SK-N-SH (cell line): ENCODE data around the gene CDC34. TPM values are rescaled to one million over a fixed set of nuclear protein-coding genes. Genes with fewer than 3 reads are reported as not detected.

ENCODE experiments used
- CTCF ChIA-PET: fragments of 300-600, 350-600 bp; formaldehyde crosslinking; extraction: SDS; loops from one replicate; lab custom pipeline; 2021; lab: Yijun Ruan, JAX
- POLR2A ChIA-PET: fragments of 350-600 bp; sonication (Branson Sonifier 250); formaldehyde crosslinking; extraction: SDS; loops from one replicate; lab custom pipeline; 2020; ENCODE audit warnings: antibody characterized with exemption, inconsistent platforms; lab: Yijun Ruan, JAX
- DNase-seq: peaks from one replicate; pipeline ENCODE4 v3.0.0; 2012
- H2AFZ ChIP-seq: fragments of 200-600 bp; sonication (generic); 2 replicates; pipeline ENCODE4 v1.8.1; 2016; ENCODE audit warnings: antibody characterized with exemption, mild to moderate bottlenecking, low read depth
- H3F3A ChIP-seq: fragments of 200-600 bp; sonication (generic); replicated peaks from 2 replicates; pipeline ENCODE3; 2016; ENCODE audit warnings: antibody characterized with exemption, mild to moderate bottlenecking; ENCODE audit not compliant: insufficient read depth
- H3K27ac ChIP-seq, 2 experiments: fragments of 200-500 bp in 1 of 2; fragments of 200-600 bp in 1 of 2; sonication (Bioruptor generic) in 1 of 2; sonication (generic), shearing (Covaris generic) in 1 of 2; 2 replicates each; pipeline versions ENCODE4 v1.5.1 to v1.6.1; 2014 to 2016; ENCODE audit warnings: low read depth in 2 of 2, inconsistent platforms in 1 of 2, low read length in 1 of 2, mild to moderate bottlenecking in 1 of 2, mixed read lengths in 1 of 2
- H3K27me3 ChIP-seq: fragments of 200-600 bp; sonication (generic), shearing (Covaris generic); 2 replicates; pipeline ENCODE4 v1.6.1; 2016; ENCODE audit warnings: mixed run types; ENCODE audit not compliant: insufficient read depth
- H3K36me3 ChIP-seq, 2 experiments: fragments of 200-500 bp in 1 of 2; fragments of 200-600 bp in 1 of 2; sonication (Bioruptor generic) in 1 of 2; sonication (generic) in 1 of 2; replicated peaks in 1 of 2; 2 replicates each; pipeline versions ENCODE3 to v1.5.1; 2014 to 2016; ENCODE audit warnings: low read length in 1 of 2, mild to moderate bottlenecking in 1 of 2; ENCODE audit not compliant: insufficient read depth in 2 of 2, control insufficient read depth in 1 of 2
- H3K4me1 ChIP-seq, 2 experiments: fragments of 200-500 bp in 1 of 2; fragments of 200-600 bp in 1 of 2; sonication (Bioruptor generic) in 1 of 2; sonication (generic), shearing (Covaris generic) in 1 of 2; 2 replicates each; pipeline versions ENCODE4 v1.5.1 to v1.6.1; 2014 to 2016; ENCODE audit warnings: low read depth in 1 of 2, low read length in 1 of 2, mixed run types in 1 of 2; ENCODE audit not compliant: insufficient read depth in 2 of 2, control insufficient read depth in 1 of 2
- H3K4me2 ChIP-seq: fragments of 200-600 bp; sonication (generic), shearing (Covaris generic); 2 replicates; pipeline ENCODE4 v1.6.1; 2017; ENCODE audit warnings: mixed run types
- H3K4me3 ChIP-seq, 2 experiments: fragments of 200-500 bp in 1 of 2; fragments of 200-600 bp in 1 of 2; sonication (Bioruptor generic) in 1 of 2; sonication (generic), shearing (Covaris generic) in 1 of 2; 2 replicates each; pipeline versions ENCODE4 v1.5.1 to v1.8.1; 2014 to 2016; ENCODE audit warnings: low read depth in 2 of 2, inconsistent platforms in 1 of 2, low read length in 1 of 2, mild to moderate bottlenecking in 1 of 2, mixed read lengths in 1 of 2, moderate library complexity in 1 of 2
- H3K79me2 ChIP-seq: fragments of 200-600 bp; sonication (generic); 2 replicates; pipeline ENCODE4 v1.8.1; 2017; ENCODE audit warnings: mild to moderate bottlenecking; ENCODE audit not compliant: insufficient read depth
- H3K9ac ChIP-seq: fragments of 200-600 bp; sonication (generic); 2 replicates; pipeline ENCODE4 v1.6.1; 2017; ENCODE audit warnings: mixed run types
- H3K9me2 ChIP-seq: fragments of 200-600 bp; sonication (generic); 2 replicates; pipeline ENCODE4 v1.6.1; 2017; ENCODE audit warnings: mixed run types
- H3K9me3 ChIP-seq: fragments of 200-600 bp; sonication (generic); 2 replicates; pipeline ENCODE4 v1.6.1; 2017; ENCODE audit warnings: mixed run types, mild to moderate bottlenecking, moderate library complexity
- H4K20me1 ChIP-seq: fragments of 200-600 bp; sonication (generic); 2 replicates; pipeline ENCODE4 v1.6.1; 2017; ENCODE audit warnings: mild to moderate bottlenecking, mixed run types; ENCODE audit not compliant: insufficient read depth
- CTCF ChIP-seq: fragments of 200-600 bp; sonication (generic); IDR thresholded peaks from 2 replicates; pipeline ENCODE4 v1.6.1; 2017; ENCODE audit warnings: antibody characterized with exemption, mild to moderate bottlenecking, moderate library complexity
- EP300 ChIP-seq, 2 experiments: IDR thresholded peaks; 2 replicates each; pipeline versions ENCODE4 v1.4.0 to v1.6.1; 2012; ENCODE audit warnings: borderline replicate concordance in 1 of 2, low read depth in 1 of 2, low read length in 1 of 2
- GATA2 ChIP-seq: sonication (generic); formaldehyde crosslinking; IDR thresholded peaks from 2 replicates; pipeline ENCODE4 v1.5.0; 2020; ENCODE audit warnings: mild to moderate bottlenecking, missing genetic modification reagents
- MXI1 ChIP-seq: IDR thresholded peaks from 2 replicates; pipeline ENCODE4 v1.6.1; 2012; ENCODE audit warnings: mild to moderate bottlenecking, low read depth, low read length, improper control_type of control experiment
- POLR2AphosphoS5 ChIP-seq: IDR thresholded peaks from 2 replicates; pipeline ENCODE4 v1.6.1; 2012; ENCODE audit warnings: low read depth, low read length
- REST ChIP-seq: IDR thresholded peaks from 2 replicates; pipeline ENCODE4 v1.6.1; 2012; ENCODE audit warnings: mild to moderate bottlenecking, low read depth, low read length, moderate library complexity
- SIN3A ChIP-seq: IDR thresholded peaks from 2 replicates; pipeline ENCODE4 v1.6.1; 2012; ENCODE audit warnings: low read depth, mild to moderate bottlenecking, low read length, moderate library complexity, borderline replicate concordance
- TAF1 ChIP-seq: IDR thresholded peaks from 2 replicates; pipeline ENCODE4 v1.6.1; 2012; ENCODE audit warnings: low read depth, mild to moderate bottlenecking, low read length, moderate library complexity, borderline replicate concordance
- TEAD4 ChIP-seq: IDR thresholded peaks from 2 replicates; pipeline ENCODE4 v1.4.0; 2012; ENCODE audit warnings: mild to moderate bottlenecking, borderline replicate concordance; ENCODE audit not compliant: insufficient read depth
- USF2 ChIP-seq: fragments of 150-350 bp; IDR thresholded peaks from 2 replicates; pipeline ENCODE4 v1.6.1; 2017; ENCODE audit warnings: antibody characterized with exemption, low read length, low read depth, borderline replicate concordance
- YY1 ChIP-seq: IDR thresholded peaks from 2 replicates; pipeline ENCODE4 v1.4.0; 2012; ENCODE audit warnings: low read depth, mild to moderate bottlenecking
- ZBTB33 ChIP-seq: IDR thresholded peaks from 2 replicates; pipeline ENCODE4 v1.4.0; 2012; ENCODE audit warnings: low read depth, borderline replicate concordance
- WGBS: methylation state at CpG from one replicate; pipeline ENCODE4 v1.1.6; 2017; ENCODE audit warnings: low lambda C conversion rate; 5-methylcytosine and 5-hydroxymethylcytosine counted together
- polyA plus RNA-seq, 3 experiments: library from polyadenylated mRNA; depleted of rRNA; stranded (reverse); fragments of >200 nt; gene quantifications; 2 replicates each; pipeline ENCODE4 v1.2.3, GENCODE V29; 2012

Gene CDC34
- polyA plus RNA-seq (2012; rRNA removed) = 69.2 and 96.7 TPM in 2 replicates
- 48.9 and 66.0 TPM in 2 replicates for polyA plus RNA-seq (2012; cell fraction: cytosol; rRNA removed)
- polyA plus RNA-seq (2012; cell fraction: nucleus; rRNA removed) = 83.8 and 200 TPM in 2 replicates

- H3K9me2 ChIP-seq = no peaks in the 10 kb centered on the region
- H3K36me3 ChIP-seq = peaks cover 0 to 16% of the 10 kb centered on the region in 2 experiments
- H3F3A ChIP-seq = no peaks in the 10 kb centered on the region
- POLR2A ChIA-PET = interaction anchor here (1.3 to 2.4 kb wide), 6 partner anchors 10 to 57 kb away, joined by 3 to 11 read pairs (median 6); partner anchors contain the start of gene BSG
- WGBS = 0% methylated on average over 1 of the region's 84 CpGs
- peak within 1 kb of the TSS; percentile 80 to 95 for H3K27ac ChIP-seq
- TF ChIP-seq EP300 (IDR thresholded peaks at IDR 0.05; ENCODE audit: borderline replicate concordance in 1 of 2, low read depth in 1 of 2, low read length in 1 of 2) (no peak), TAF1 (0 out of 2 replicates have a peak, but pooled peaks have one; percentile 3), USF2 (no peak), TEAD4 (no peak), POLR2AphosphoS5 (peak; percentile 23; the same call in 1 of the 2 replicates)
- TF ChIP-seq, all 33 proteins: peak for 2
- H3K79me2 ChIP-seq = peaks cover 43% of the 10 kb centered on the region
- peak within 1 kb of the TSS; percentile 75 to 94 for H3K4me3 ChIP-seq
- H3K9ac ChIP-seq = peak within 1 kb of the TSS; percentile 87
- H3K4me1 ChIP-seq = peaks cover 11 to 19% of the 10 kb centered on the region in 2 experiments; a peak in 2 of 4 replicates
- H3K27me3 ChIP-seq = no peaks in the 10 kb centered on the region
- no peaks in the 10 kb centered on the region for H3K9me3 ChIP-seq
- CTCF ChIA-PET = interaction anchor here (1.3 to 6.2 kb wide), 9 partner anchors 10 to 55 kb away, joined by 3 to 56 read pairs (median 7); partner anchors contain the start of gene TPGS1
- peak within 1 kb of the TSS; percentile 63; the same call in 1 of the 2 replicates for H2AFZ ChIP-seq
- peak within 1 kb of the TSS; percentile 99 for H3K4me2 ChIP-seq
- peaks cover 39% of the 10 kb centered on the region for H4K20me1 ChIP-seq
- peak; percentile 68 for DNase-seq
Observed at GRCh38 chr19:531753-532560, at the start of gene CDC34. Gene CDC34 (plus strand): TSS chr19:531760. CDS start chr19:531932, 172 bp downstream.

GRCh38 chr19:482186-483041, 49.1 kb upstream of the CDC34 start:
- H3K4me3 ChIP-seq = no peak overlapping the region
- WGBS = 44% methylated on average over 17 of the region's 20 CpGs
- H3K79me2 ChIP-seq = no peaks in the 10 kb centered on the region
- no peaks in the 10 kb centered on the region for H3K36me3 ChIP-seq
- H3K4me2 ChIP-seq = no peak overlapping the region
- H4K20me1 ChIP-seq = no peaks in the 10 kb centered on the region
- ChIA-PET CTCF (interaction anchor here (1.0 to 1.9 kb wide), 4 partner anchors 13 to 215 kb away, joined by 4 to 6 read pairs (median 6); partner anchors contain the start of gene MADCAM1), POLR2A (no interaction called here)
- TF ChIP-seq ZBTB33 = no peak
- no peak for TF ChIP-seq CTCF
- TF ChIP-seq YY1 = no peak
- no peak for TF ChIP-seq SIN3A
- peak; percentile 81; the same call in 1 of the 2 replicates for TF ChIP-seq REST
- no peak for TF ChIP-seq MXI1
- TF ChIP-seq GATA2 (CRISPR knock-in tag) = no peak
- no peak for TF ChIP-seq TEAD4
- DNase-seq = peak; percentile 30
- H3F3A ChIP-seq = peaks cover 24% of the 10 kb centered on the region
- H2AFZ ChIP-seq = no peak overlapping the region
- H3K4me1 ChIP-seq = peaks cover 0 to 17% of the 10 kb centered on the region in 2 experiments; a peak in 1 of 4 replicates
- no peaks in the 10 kb centered on the region for H3K9me2 ChIP-seq
- no peaks in the 10 kb centered on the region for H3K9me3 ChIP-seq
- H3K27ac ChIP-seq = peak overlapping the region in 1 of 2 experiments; percentile 35; a peak in 1 of 4 replicates
- no peak overlapping the region for H3K9ac ChIP-seq
- H3K27me3 ChIP-seq = no peaks in the 10 kb centered on the region
